ENCODE results near the gene CPXM1.
"Not testable (repeated sequence)": the region's sequence is repeated elsewhere in the genome, so short reads cannot be mapped to it uniquely, and the experiment has no call there.

CPXM1 gene

DNA sequence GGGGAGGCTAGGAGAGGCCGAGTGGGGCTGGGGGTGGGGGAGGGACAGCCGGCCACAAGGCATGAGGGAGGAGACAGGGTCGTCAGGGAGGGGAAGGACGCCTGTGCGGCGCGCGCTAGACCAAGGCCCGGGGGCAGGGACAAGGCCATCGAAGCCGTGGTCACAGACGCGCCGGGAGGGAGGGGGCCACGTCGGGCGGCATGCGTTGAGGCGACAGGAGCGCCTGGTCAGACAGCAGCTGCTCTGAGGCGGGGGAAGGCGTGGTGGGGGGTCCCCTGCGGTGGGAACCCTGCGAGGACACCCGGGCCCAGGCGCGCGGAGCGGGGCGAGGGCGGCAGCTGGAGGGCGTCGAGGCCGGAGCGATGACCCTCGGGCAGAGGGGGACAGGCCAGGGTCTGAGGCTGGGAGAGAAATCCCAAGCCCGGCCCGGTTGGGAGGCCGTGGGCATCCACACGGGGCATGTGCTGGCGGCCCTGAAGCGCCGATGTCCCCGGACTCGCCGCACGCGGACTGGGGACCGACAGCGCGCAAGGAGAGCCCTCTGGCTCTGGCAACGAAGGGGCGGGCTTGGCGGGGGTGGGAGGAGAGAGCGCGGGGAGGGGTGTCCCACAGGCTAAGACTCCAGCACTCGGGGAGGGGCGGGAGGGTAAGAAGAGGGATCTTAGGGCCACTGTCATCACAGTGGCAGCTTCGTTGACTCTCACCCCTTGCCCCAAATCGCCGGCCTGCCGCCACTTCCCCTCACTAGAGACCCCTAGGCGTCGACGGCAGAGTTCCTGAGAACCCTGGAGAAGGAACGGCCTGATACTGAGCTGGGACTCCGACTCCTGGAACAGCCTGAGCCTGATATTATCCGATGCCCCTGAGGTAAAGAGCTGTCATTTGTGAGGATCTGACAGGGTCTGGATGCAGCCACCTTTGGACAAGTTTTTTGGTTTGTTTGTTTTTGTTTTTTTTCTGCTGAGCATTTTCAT lies 20.8 kb upstream of the CPXM1 start:
- no peak for DNase-seq

DNA sequence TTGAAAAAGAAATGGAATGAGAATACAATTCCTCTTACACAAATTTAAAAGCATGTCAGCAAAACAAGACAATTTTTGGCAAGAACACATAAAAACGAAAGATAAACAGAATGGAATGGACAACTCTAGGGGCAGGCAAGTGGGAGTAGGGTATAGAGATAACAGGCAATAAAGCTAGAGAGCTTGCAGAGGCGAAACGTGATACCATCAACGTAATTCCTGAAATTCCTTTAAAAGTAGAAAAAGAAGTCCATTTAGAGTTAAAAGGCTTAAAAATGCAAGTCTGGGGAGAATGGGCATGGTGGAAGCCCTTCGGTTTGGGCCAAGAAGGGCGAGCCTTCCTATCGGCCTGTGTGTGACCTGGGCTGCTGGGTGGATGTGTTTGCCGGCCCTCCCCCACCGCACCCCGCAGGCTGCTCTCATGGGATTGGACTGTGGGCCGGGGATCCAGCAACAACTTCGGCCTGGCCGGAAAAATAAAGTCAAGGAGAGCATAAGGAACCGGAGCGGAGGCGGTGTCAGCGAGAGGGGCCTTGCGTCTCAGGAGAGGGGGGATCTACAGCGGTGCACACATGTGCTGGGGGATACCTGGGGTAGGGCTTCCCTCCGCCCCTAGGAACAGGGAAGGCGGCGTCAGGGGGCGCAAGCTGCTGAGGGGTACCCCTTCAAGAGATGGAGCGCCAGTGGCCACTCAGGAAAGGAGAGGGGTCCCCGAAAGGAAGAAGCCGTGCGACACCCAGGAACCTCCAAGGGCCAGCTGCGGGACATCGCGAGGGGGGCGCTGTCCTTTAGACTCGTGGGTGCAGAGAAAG lies 19.9 kb upstream of the CPXM1 start:
- DNase-seq = no peak

DNA sequence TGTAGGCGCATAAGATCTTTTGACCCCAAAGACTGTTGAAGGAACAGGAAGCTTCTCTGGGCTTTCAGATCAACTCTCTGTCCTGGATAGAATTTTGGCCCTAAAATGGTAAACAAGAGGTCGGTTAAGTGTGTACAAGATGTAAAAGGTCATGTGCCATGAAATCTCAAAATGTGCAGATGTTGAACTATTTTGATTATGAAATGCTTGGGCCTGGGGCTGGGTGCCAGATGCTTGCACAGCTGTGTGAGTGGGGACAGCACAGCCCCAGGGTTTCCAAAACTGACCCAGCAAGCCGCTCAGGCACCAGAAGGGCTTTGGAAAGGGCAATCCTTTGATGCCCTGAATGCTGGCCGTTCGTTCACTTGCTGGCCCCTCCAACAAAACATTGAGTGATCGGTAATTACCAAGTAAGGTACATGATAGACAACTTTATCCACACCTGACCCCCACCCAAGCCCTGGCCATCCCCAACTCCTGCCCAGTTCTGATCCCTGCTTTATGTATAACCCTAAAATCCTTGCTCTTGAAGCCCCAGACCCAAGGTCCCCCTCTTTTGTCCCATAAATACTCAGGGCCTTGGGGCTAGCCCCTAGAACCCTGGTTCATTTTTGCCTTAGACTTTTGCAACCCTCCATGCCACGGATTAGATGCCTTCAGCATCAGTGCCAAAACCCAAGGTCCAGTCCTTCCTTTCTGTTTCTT lies 17.6 kb upstream of the CPXM1 start:
- DNase-seq = no peak

DNA sequence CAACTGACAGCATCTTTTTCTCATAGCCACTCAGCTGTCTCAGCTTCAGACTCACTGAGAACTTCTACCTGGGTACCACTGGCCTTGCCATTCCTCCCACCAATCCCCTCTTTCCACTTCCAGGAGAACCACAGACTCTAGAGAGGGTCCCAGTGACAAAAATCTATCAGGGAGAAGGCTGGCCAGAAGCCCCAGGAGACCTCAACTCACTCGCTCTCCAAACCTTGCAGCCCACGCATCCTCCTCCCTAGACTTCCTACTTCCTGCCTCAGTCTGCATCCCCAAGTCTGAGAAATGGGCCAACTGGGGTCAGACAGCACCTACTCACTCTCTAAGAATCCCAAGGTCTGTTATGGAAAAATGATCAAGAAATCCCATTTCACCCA lies 16.9 kb upstream of the CPXM1 start:
- no peak for DNase-seq

DNA sequence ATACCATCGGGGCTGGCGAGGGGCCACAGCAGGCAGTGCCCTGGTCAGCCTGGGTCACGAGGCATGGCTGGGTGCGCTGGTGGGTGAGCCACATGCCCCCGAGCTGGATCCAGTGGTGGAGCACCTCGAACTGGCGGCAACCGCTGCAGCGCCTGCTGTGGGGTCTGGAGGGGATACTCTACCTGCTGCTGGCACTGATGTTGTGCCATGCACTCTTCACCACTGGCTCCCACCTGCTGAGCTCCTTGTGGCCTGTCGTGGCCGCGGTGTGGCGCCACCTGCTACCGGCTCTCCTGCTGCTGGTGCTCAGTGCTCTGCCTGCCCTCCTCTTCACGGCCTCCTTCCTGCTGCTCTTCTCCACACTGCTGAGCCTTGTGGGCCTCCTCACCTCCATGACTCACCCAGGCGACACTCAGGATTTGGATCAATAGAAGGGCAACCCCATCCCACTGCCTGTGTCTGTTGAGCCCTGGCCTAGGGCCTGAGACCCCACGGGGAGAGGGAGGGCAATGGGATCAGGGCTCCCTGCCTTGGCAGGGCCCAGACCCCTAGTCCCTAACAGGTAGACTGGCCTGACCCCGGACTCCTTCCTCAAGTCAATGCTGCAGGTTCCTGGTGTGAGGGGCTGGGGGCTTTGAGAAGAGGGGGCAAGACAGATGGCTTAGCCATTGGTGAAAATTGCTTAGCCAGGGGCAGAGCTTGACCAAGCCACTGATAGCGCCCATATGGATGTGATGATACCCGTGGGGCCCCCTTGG lies 16.3 kb upstream of the CPXM1 start:
- no peak for DNase-seq

DNA sequence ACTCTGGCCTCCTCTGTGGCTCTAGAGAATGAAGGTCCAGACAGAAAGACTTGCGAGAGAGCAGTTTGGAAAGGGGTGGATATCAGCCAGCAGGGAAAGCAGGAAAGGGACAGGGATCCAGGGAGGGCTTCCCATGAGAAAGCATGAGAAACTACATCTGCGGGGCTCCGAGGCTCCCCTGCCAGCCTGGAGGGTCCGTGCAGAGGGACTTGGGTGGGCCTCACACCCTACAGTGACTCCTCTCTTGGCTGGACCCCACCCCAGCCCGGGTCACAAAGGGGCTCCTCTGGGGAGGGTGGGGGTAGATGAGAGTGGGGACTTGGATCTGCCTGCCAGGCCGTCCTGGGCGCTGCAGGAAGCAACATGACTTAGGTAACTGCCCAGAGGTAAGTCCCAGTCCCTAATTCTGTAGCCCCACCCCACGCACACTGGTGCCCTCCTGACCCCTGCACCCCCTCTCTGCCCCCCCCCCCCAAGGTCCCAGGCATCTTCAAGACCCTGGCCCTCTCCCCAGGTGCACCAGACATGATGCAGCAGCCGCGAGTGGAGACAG lies 15.7 kb upstream of the CPXM1 start, which contains the start of gene TMEM239:
TMEM239 (plus strand) TSS at position 335 of the 553 bp plus-strand sequence; CDS start at position 526, 191 bp downstream.
- DNase-seq = no peak

DNA sequence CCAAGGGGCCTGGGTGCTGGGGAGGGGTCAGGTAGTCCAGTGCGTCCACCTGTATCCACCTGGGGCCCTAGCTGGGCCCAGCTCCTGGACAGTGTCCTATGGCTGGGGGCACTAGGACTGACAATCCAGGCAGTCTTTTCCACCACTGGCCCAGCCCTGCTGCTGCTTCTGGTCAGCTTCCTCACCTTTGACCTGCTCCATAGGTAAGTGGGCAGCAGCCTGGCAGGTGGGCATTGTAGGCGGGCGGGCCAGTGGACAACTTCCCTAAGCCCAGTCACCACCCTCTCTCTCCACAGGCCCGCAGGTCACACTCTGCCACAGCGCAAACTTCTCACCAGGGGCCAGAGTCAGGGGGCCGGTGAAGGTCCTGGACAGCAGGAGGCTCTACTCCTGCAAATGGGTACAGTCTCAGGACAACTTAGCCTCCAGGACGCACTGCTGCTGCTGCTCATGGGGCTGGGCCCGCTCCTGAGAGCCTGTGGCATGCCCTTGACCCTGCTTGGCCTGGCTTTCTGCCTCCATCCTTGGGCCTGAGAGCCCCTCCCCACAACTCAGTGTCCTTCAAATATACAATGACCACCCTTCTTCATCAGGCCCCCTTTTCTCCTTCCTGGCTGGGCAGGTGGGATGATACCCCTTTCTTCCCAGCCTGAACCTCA lies 14.9 kb upstream of the CPXM1 start:
- no peak for DNase-seq

DNA sequence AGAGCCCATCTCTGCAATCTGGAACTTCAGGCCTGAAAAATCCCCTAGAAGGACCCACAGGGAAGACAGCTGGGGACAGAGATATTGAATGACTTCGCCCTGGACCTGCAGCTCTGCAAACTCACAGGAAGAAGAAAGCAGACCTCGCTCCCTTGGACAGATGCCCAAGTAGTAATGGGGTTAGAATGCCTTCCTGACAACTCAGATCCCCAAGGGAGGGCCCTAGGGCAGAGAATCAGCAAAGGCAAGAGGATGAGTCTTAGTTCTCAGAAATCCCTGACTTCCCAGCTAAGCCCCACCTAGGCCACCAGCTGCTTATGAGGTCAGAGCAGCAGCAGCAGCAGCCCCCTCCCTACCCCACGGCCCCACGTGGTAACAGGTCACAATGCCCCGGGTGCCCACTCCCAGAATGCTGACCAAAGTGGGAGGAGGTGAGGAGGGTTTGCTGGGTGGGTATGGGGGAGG lies 14.2 kb upstream of the CPXM1 start, which contains the start of gene C20orf141:
C20orf141 (plus strand) TSS at position 401 of the 465 bp plus-strand sequence. CDS start 198 bp downstream, outside the sequence.
- DNase-seq = no peak

DNA sequence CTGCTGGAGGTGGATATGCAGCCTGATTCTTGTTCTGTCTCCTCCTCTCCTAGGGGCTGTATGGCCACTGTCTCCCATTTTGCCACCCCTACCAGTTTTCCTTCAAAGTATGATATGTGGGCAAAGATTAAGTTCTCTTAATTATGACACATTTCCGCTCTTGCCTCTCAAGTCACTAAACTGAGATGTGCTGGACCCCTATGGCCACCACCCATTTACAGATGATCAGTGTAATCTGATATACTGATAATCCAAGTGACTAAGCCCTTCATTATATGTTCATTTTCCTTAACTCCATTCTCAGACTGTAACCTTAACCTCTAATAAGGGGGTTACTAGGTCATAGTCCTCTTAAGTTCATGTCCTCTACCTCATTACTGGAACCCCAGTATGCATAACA lies 13.6 kb upstream of the CPXM1 start:
- no peak for DNase-seq

DNA sequence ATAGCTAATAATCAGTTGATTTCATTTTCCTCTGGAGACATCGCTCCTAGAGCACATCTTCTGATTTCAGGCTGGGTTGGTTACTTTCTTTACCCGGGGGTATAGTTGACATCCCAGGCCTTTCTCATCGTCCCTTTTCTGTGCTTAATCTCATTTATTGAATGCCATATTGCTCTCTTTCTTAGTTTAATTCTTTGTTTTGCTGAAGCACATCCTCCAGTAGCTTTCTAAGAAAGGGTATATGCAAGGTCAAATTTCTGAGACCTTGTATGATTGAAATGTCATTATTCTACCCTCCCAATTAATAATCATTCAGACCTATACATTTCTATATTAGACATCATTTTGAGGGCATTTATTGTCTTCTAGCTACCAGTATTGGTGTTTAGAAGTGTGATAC lies 11.8 kb upstream of the CPXM1 start:
- DNase-seq = no peak

DNA sequence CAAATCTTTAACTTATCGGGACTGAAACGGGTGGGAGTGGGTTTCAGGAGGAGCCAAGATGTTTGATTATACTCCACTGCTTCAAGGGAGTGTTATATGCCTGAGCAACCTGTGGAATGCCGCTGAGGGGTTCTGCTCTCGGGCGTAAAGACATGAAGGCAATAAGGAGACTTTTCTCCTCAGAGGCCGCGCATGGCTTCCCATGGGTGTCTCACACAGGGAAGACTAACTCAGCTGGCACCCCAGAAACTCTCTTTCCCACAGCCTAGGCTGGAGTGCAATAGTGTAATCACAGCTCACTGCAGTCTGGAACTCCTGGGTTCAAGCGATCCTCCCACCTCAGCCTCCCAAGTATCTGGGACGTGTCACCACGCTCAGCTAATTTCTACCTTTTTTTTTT lies 9.3 kb upstream of the CPXM1 start:
- DNase-seq = no peak

DNA sequence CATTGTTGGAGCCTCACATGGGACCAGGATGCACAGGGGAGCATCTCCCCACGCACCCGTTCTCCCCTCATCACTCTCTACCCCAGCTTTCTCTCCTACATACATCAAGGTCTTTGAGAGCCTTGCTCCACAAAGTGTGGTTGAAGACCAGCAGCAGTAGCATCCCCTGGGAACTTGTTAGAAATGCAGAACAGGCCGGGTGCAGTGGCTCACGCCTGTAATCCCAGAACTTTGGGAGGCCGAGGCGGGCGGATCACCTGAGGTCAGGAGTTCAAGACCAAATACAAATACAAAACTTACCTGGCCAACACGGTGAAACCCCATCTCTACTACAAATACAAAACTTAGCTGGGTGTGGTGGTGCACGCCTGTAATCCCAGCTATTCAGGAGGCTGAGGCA lies 7.5 kb upstream of the CPXM1 start:
- not testable (repeated sequence) for DNase-seq

DNA sequence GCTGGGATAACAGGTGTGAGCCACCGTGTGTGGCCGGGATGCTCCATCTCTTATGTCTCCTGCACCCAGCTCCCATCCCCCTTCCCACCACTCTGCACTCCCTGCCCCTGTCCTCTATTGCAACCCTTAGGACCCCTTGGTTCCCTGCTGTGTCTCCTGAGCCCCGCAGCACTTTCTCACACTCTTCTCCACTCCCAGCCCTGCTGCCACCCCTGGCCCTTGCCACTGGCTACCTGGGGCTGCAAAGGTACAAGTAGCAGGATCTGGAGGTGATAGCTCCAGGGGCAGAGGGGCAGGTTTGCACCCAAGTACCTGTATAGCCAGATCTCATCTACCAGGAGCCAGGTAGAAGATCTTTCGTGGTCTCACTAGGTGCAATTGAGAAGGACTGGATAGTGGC lies 6.6 kb upstream of the CPXM1 start:
- DNase-seq = no peak

DNA sequence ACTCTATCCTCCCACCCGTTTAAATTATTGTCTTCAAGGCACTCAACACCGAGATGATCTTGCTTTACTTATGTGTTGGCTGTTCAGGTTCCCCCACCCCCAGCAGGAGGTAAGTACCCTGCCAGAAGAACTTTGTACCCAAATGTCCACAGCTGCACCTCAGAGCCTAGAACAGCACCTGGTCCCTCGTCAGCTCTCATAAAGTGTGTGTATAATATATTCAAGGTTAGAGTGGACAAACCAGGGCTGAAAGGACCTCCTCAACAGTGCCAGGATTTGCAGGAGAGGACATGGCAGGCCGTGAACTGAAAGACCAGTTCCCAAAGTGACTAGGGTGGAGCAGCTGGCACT lies 5.9 kb upstream of the CPXM1 start:
- no peak for DNase-seq

DNA sequence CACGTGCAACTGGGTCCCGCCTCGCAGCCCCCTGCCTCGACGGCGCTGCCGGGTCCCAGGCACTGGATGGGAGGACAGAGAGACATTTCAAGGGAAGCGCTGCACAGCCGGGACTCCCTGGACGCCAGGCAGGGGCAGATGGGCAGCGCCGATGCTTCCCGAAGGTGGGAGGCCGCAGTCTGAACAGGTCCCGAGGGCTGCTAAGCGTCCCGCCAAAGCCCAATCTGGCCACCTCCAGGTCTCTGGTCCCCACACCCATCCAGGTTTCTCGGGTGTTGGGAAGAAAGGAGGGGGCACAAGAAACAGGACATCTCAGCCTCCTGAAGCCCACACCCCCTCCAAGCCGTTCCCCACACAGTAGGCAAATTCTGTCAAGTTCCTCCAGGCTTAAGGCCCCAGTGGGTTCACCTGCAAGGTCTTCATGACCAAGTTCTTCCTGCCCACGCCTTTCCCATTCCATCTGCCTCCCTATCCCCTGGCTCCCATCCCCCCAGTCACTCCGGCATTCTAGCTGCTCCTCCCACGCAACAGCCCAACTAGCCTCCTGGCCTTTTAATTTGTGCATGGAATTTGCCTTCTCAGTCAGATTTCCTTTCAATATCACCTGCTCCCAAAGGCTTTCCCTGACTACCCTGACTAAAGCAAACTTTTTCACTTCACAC lies 5.4 kb upstream of the CPXM1 start:
- DNase-seq = no peak

DNA sequence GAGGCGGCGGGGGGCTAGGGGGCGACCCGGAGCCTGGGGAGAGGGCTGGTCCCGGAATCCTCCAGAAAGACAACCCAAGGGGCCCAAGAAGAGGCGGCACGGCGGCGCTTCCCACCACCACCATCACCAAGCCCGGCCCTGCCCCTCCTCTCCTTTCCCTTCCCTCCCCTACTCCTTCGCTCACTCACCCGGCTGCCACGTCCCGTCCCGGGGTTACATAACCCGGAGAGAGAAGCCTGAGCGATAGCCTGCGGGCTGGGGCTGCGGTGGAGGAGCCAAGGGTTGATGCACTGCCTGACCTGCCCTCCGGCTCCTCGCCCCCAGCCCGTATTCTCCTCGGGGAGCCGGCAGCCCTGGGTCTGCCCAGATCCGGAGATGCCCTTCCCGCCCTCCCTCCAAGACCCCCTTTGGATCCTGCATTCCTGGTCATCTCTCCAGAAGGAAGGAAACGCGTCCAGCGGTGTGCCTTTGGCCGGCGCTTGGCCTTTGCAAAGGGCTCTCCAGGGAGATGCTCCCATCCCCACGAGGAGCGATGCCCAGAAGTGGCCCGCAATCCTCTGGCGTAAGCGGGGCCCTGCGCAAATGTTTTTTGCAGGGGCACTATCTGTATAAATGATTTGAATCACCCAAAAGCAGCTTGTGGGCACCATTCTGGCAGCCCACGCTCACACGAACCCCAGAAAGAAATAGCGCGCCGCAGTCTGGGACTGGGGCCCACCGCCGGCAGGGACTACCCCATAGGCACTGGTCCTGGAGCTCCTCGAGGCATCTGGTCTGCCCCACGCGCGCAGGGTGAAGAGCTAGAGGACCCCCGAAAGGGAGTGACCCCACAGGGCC lies 4.6 kb upstream of the CPXM1 start:
- DNase-seq = no peak

DNA sequence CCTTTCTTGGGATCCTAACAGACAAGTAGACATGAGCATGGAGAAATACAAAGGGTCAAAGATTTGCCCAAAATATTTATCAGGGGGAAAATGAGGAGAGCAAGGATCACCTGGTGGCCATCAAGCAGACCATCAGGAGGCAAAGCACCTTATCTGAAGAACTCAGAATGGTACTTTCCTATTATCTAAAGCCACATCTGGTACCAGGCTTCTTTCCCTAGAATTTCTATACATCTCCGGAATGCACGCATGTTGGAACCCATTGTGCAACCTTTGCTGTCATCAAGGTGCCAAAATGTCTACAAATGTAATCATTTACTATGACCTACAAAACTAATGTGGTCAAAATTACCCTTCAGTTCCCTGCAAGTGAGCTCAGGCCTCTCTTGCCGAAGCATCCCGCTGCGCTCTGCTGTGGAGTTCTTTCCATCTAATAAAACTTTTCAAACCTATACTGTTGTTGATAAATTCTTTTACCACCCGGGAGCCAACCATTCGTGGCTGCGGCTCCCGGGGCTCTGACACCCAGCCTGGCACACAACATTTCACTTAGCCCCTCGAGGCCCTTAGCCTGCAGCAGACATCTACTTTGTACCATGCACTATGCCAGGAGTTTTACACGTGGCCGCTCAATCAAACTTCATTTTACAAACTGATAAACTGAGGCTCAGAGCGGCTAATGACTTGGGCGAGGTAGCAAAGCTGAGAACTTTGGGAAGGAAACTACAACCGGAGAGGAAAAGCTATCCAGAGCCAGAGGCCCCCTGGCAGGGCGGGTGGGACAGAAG lies 3.8 kb upstream of the CPXM1 start:
- no peak for DNase-seq

DNA sequence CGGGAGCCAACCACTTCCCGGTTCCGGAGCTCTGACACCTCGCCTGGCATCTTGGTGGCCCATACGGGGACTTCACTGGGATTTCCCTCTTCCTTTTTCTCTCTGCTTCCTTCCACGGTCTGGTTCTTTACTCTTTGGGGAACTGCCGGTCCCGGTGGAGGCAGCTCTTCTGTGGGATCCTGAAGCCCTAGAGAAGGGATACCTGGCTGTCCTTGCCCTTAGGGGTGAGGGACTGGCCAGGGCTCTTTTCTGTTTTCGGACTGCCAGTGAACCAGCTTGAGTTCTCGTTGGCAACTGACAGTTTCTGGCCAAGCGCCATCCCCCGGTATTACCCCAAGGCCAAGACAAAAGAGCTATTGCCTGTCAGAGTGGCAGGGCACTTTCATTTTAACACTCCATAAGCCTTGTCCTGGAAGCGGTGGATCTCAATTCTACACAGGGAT lies 880 bp upstream of the CPXM1 start:
- no peak for DNase-seq

Measured in stimulated activated CD4-positive, alpha-beta T cell treated with anti-CD3 and anti-CD28 coated beads, Interleukin-4, amount 100 ng/mL, for 4 hours (primary cell).